OCI-LY1 (cell line): ENCODE data around the gene MUC12.

Source experiments
- H2AFZ ChIP-seq: fragments of 200-600 bp; sonication (generic), shearing (Covaris generic); 2 replicates; pipeline ENCODE4 v1.6.0; 2014; ENCODE audit warnings: antibody characterized with exemption, mild to moderate bottlenecking, low read length
- H3F3A ChIP-seq: fragments of 200-600 bp; sonication (generic), shearing (Covaris generic); 2 replicates; pipeline ENCODE4 v1.6.0; 2014; ENCODE audit warnings: mild to moderate bottlenecking, antibody characterized with exemption, low read length, moderate library complexity; ENCODE audit not compliant: insufficient read depth
- H3K27ac ChIP-seq: fragments of 200-600 bp; sonication (generic); 2 replicates; pipeline ENCODE4 v1.5.1; 2014; ENCODE audit warnings: low read length, mixed run types, mild to moderate bottlenecking, low read depth; ENCODE audit not compliant: poor library complexity, severe bottlenecking
- H3K27me3 ChIP-seq: fragments of 200-600 bp; sonication (generic); 2 replicates; pipeline ENCODE4 v1.6.0; 2014; ENCODE audit warnings: antibody characterized with exemption, mild to moderate bottlenecking, low read length, moderate library complexity; ENCODE audit not compliant: insufficient read depth
- H3K36me3 ChIP-seq: fragments of 200-600 bp; sonication (generic); 2 replicates; pipeline ENCODE4 v1.6.1; 2014; ENCODE audit warnings: mild to moderate bottlenecking, antibody characterized with exemption, low read length, moderate library complexity, mixed read lengths; ENCODE audit not compliant: insufficient read depth
- H3K4me1 ChIP-seq: fragments of 200-600 bp; sonication (generic); 2 replicates; pipeline ENCODE4 v1.5.1; 2014; ENCODE audit warnings: mild to moderate bottlenecking, low read length, moderate library complexity; ENCODE audit not compliant: insufficient read depth, severe bottlenecking
- H3K4me2 ChIP-seq: fragments of 200-600 bp; sonication (generic), shearing (Covaris generic); 2 replicates; pipeline ENCODE4 v1.6.1; 2014; ENCODE audit warnings: low read length
- H3K4me3 ChIP-seq: fragments of 200-600 bp; sonication (generic); 2 replicates; pipeline ENCODE4 v1.5.1; 2014; ENCODE audit warnings: low read length, low read depth, mild to moderate bottlenecking, mixed read lengths; ENCODE audit not compliant: poor library complexity, severe bottlenecking
- H3K79me2 ChIP-seq: fragments of 200-600 bp; shearing (Covaris generic); 2 replicates; pipeline ENCODE4 v1.6.1; 2016; ENCODE audit warnings: mixed run types, low read length, mixed read lengths; ENCODE audit not compliant: insufficient read depth
- H3K9ac ChIP-seq: fragments of 200-600 bp; sonication (generic), shearing (Covaris generic); 2 replicates; pipeline ENCODE4 v1.6.1; 2014; ENCODE audit warnings: mild to moderate bottlenecking, low read length, mixed read lengths
- H3K9me2 ChIP-seq: fragments of 200-600 bp; sonication (generic), shearing (Covaris generic); 2 replicates; pipeline ENCODE4 v1.6.1; 2014; ENCODE audit warnings: low read depth, mild to moderate bottlenecking, low read length, mixed read lengths
- H3K9me3 ChIP-seq: fragments of 200-600 bp; shearing (Covaris generic); 2 replicates; pipeline ENCODE4 v1.6.1; 2014; ENCODE audit warnings: low read length, mixed read lengths
- H4K20me1 ChIP-seq: fragments of 200-600 bp; sonication (generic), shearing (Covaris generic); 2 replicates; pipeline ENCODE4 v1.6.0; 2016; ENCODE audit warnings: mild to moderate bottlenecking, low read length; ENCODE audit not compliant: insufficient read depth
- CTCF ChIP-seq: fragments of 200-600 bp; sonication (generic), shearing (Covaris generic); IDR thresholded peaks from 2 replicates; pipeline ENCODE4 v1.5.1; 2017; ENCODE audit warnings: mild to moderate bottlenecking, antibody characterized with exemption, low read length, moderate library complexity, mixed read lengths
- EZH2 ChIP-seq: fragments of 200-600 bp; sonication (generic), shearing (Covaris generic); IDR thresholded peaks from 2 replicates; pipeline ENCODE4 v1.8.0; 2017; ENCODE audit warnings: borderline replicate concordance, mixed run types, mild to moderate bottlenecking, antibody characterized with exemption, low read length, moderate library complexity, mixed read lengths

Gene MUC12

GRCh38 chr7:100942045-100942774 is 27.2 kb upstream of the MUC12 start:
- H3K36me3 ChIP-seq: no peaks in the 10 kb centered on the region; the same call in 1 of the 2 replicates
- H3K4me1 ChIP-seq: no peaks in the 10 kb centered on the region
- no peaks in the 10 kb centered on the region; the same call in 1 of the 2 replicates for H3F3A ChIP-seq
- no peak overlapping the region for H3K27ac ChIP-seq
- TF ChIP-seq EZH2: no peak
- TF ChIP-seq CTCF: no peak
- H3K9me3 ChIP-seq: peaks cover 4% of the 10 kb centered on the region; the same call in 1 of the 2 replicates
- no peaks in the 10 kb centered on the region for H4K20me1 ChIP-seq
- no peak overlapping the region for H3K4me3 ChIP-seq
- H3K79me2 ChIP-seq: no peaks in the 10 kb centered on the region
- H3K9me2 ChIP-seq: no peaks in the 10 kb centered on the region
- peaks cover 5% of the 10 kb centered on the region for H3K27me3 ChIP-seq
- no peak overlapping the region for H3K9ac ChIP-seq
- H3K4me2 ChIP-seq: no peak overlapping the region
- no peak overlapping the region for H2AFZ ChIP-seq

GRCh38 chr7:100943693-100944092 is 25.7 kb upstream of the MUC12 start:
- no peak for TF ChIP-seq CTCF
- TF ChIP-seq EZH2: no peak
- H3K36me3 ChIP-seq: no peaks in the 10 kb centered on the region; the same call in 1 of the 2 replicates
- no peaks in the 10 kb centered on the region for H4K20me1 ChIP-seq
- H3K4me3 ChIP-seq: no peak overlapping the region
- peaks cover 4% of the 10 kb centered on the region; the same call in 1 of the 2 replicates for H3K9me3 ChIP-seq
- no peaks in the 10 kb centered on the region for H3K4me1 ChIP-seq
- H3F3A ChIP-seq: no peaks in the 10 kb centered on the region; the same call in 1 of the 2 replicates
- peaks cover 5% of the 10 kb centered on the region for H3K27me3 ChIP-seq
- no peaks in the 10 kb centered on the region for H3K79me2 ChIP-seq
- no peaks in the 10 kb centered on the region for H3K9me2 ChIP-seq
- no peak overlapping the region for H3K4me2 ChIP-seq
- H2AFZ ChIP-seq: no peak overlapping the region
- H3K9ac ChIP-seq: no peak overlapping the region
- no peak overlapping the region for H3K27ac ChIP-seq

GRCh38 chr7:100944138-100944537 is 25.2 kb upstream of the MUC12 start:
- Histone ChIP-seq H3K27ac (no peak overlapping the region), H3K9ac (no peak overlapping the region), H3K4me2 (no peak overlapping the region), H2AFZ (no peak overlapping the region), H3K27me3 (peaks cover 5% of the 10 kb centered on the region), H3K4me1 (no peaks in the 10 kb centered on the region), H3K4me3 (no peak overlapping the region), H3K36me3 (no peaks in the 10 kb centered on the region; the same call in 1 of the 2 replicates), H3K9me3 (peaks cover 4% of the 10 kb centered on the region; the same call in 1 of the 2 replicates), H4K20me1 (no peaks in the 10 kb centered on the region), H3K79me2 (no peaks in the 10 kb centered on the region), H3F3A (no peaks in the 10 kb centered on the region; the same call in 1 of the 2 replicates), H3K9me2 (no peaks in the 10 kb centered on the region)
- TF ChIP-seq CTCF (no peak), EZH2 (no peak)
